HEK293T (cell line): Measurements from ENCODE around the gene EGFL8.
A peak's percentile ranks its signal among the peaks of the same experiment; 100 is the strongest.
"Not testable (repeated sequence)": the region's sequence is repeated elsewhere in the genome, so short reads cannot be mapped to it uniquely, and the experiment has no call there.

Experiments used
- CTCF ChIA-PET: fragments of 350-600 bp; formaldehyde crosslinking; extraction: SDS; loops from one replicate; lab custom pipeline; 2021; ENCODE audit warnings: antibody characterized with exemption, inconsistent platforms; lab: Yijun Ruan, JAX
- POLR2A ChIA-PET: fragments of 350-600 bp; formaldehyde crosslinking; extraction: SDS; loops from one replicate; lab custom pipeline; 2020; ENCODE audit warnings: antibody characterized with exemption, inconsistent platforms; lab: Yijun Ruan, JAX
- DNase-seq: peaks from one replicate; pipeline ENCODE4 v3.0.0; 2012; ENCODE audit warnings: mixed read lengths; ENCODE audit errors: extremely low spot score
- ARNT ChIP-seq: fragments of 450-650 bp; IDR thresholded peaks from 2 replicates; pipeline ENCODE4 v1.6.1; 2017; ENCODE audit warnings: mild to moderate bottlenecking
- BHLHE40 ChIP-seq: fragments of 450-650 bp; IDR thresholded peaks from 2 replicates; pipeline ENCODE4 v1.6.1; 2016; ENCODE audit warnings: mild to moderate bottlenecking, moderate library complexity, borderline replicate concordance
- CTBP1 ChIP-seq: fragments of 450-650 bp; IDR thresholded peaks from 2 replicates; pipeline ENCODE4 v1.6.1; 2016; ENCODE audit warnings: borderline replicate concordance
- ELF4 ChIP-seq: fragments of 450-650 bp; IDR thresholded peaks from 2 replicates; pipeline ENCODE4 v1.6.1; 2017; ENCODE audit warnings: antibody characterized with exemption
- FOXA1 ChIP-seq: fragments of 450-650 bp; IDR thresholded peaks from 2 replicates; pipeline ENCODE4 v1.6.1; 2016; ENCODE audit warnings: mild to moderate bottlenecking
- FOXK2 ChIP-seq: fragments of 450-650 bp; IDR thresholded peaks from 2 replicates; pipeline ENCODE4 v1.6.1; 2016; ENCODE audit warnings: mild to moderate bottlenecking
- FOXM1 ChIP-seq: fragments of 450-650 bp; IDR thresholded peaks from 2 replicates; pipeline ENCODE4 v1.6.1; 2017; ENCODE audit warnings: mild to moderate bottlenecking, borderline replicate concordance
- HDGF ChIP-seq: fragments of 450-650 bp; IDR thresholded peaks from 2 replicates; pipeline ENCODE4 v1.6.1; 2017; ENCODE audit warnings: antibody characterized with exemption, borderline replicate concordance
- L3MBTL2 ChIP-seq: fragments of 450-650 bp; conservative IDR thresholded peaks from 2 replicates; pipeline ENCODE4 v1.6.1; 2016; ENCODE audit warnings: mild to moderate bottlenecking
- LEF1 ChIP-seq: fragments of 450-650 bp; IDR thresholded peaks from 2 replicates; pipeline ENCODE4 v1.6.1; 2017; ENCODE audit warnings: mild to moderate bottlenecking, borderline replicate concordance
- NFRKB ChIP-seq: fragments of 450-650 bp; IDR thresholded peaks from 2 replicates; pipeline ENCODE4 v1.6.1; 2016; ENCODE audit warnings: mild to moderate bottlenecking, moderate library complexity
- PKNOX1 ChIP-seq: fragments of 450-650 bp; IDR thresholded peaks from 2 replicates; pipeline ENCODE4 v1.6.1; 2016
- SP1 ChIP-seq: fragments of 450-650 bp; IDR thresholded peaks from 2 replicates; pipeline ENCODE4 v1.6.1; 2017
- SUZ12 ChIP-seq: fragments of 450-650 bp; IDR thresholded peaks from 2 replicates; pipeline ENCODE4 v1.6.1; 2016; ENCODE audit warnings: mild to moderate bottlenecking
- TARDBP ChIP-seq: fragments of 450-650 bp; IDR thresholded peaks from 2 replicates; pipeline ENCODE4 v1.6.1; 2016
- ZNF384 ChIP-seq: fragments of 450-650 bp; IDR thresholded peaks from 2 replicates; pipeline ENCODE4 v1.6.1; 2016

The EGFL8 gene

GRCh38 chr6:32183030-32183429 lies 18.6 kb downstream of the EGFL8 start:
- no peak for TF ChIP-seq FOXM1
- no peak for TF ChIP-seq TARDBP
- TF ChIP-seq ELF4, result no peak
- TF ChIP-seq FOXA1, result no peak
- no peak for TF ChIP-seq SP1
- no peak for TF ChIP-seq HDGF
- TF ChIP-seq ZNF384, result no peak
- no peak for TF ChIP-seq SUZ12
- TF ChIP-seq CTBP1, result no peak
- TF ChIP-seq NFRKB, result no peak
- TF ChIP-seq FOXK2, result no peak
- TF ChIP-seq L3MBTL2, result no peak
- no peak for TF ChIP-seq ARNT
- no peak for TF ChIP-seq LEF1
- ChIA-PET CTCF (no interaction called here), POLR2A (interaction anchor here (0.7 to 2.7 kb wide), 2 partner anchors 12 to 54 kb away, joined by 3 to 11 read pairs; partner anchors contain the start of gene ATF6B)
- DNase-seq, result no peak

GRCh38 chr6:32183483-32184083 lies 19.2 kb downstream of the EGFL8 start:
- ChIA-PET POLR2A (interaction anchor here (2.7 kb wide), 1 partner anchor 12 kb away, joined by 11 read pairs; no protein-coding TSS in a partner anchor), CTCF (no interaction called here)
- no peak for TF ChIP-seq NFRKB
- TF ChIP-seq ZNF384, result no peak
- TF ChIP-seq PKNOX1, result no peak
- TF ChIP-seq ARNT, result no peak
- no peak for TF ChIP-seq FOXM1
- TF ChIP-seq SUZ12, result no peak
- TF ChIP-seq FOXA1, result no peak
- TF ChIP-seq ELF4, result no peak
- no peak for TF ChIP-seq TARDBP
- TF ChIP-seq SP1, result no peak
- no peak for TF ChIP-seq L3MBTL2
- no peak for TF ChIP-seq BHLHE40
- no peak for TF ChIP-seq LEF1
- DNase-seq, result no peak

GRCh38 chr6:32184084-32184640 lies 19.8 kb downstream of the EGFL8 start, which contains the start of gene AGER:
Gene AGER, minus strand, starts transcription at chr6:32184253. Its CDS starts 31 bp downstream, at chr6:32184222.
- DNase-seq, result no peak
- no peak for TF ChIP-seq TARDBP
- TF ChIP-seq CTBP1, result no peak
- no peak for TF ChIP-seq FOXK2
- TF ChIP-seq ELF4, result no peak
- TF ChIP-seq PKNOX1, result no peak
- no peak for TF ChIP-seq L3MBTL2
- no peak for TF ChIP-seq HDGF
- ChIA-PET POLR2A (no interaction called here), CTCF (no interaction called here)

- CTCF ChIA-PET, result not testable (repeated sequence)
- DNase-seq, result peak; percentile 51
- POLR2A ChIA-PET, result interaction anchor here (1.3 kb wide), 1 partner anchor 9 kb away, joined by 3 read pairs; the partner anchor contains the start of gene AGPAT1
Observed at GRCh38 chr6:32185681-32186131, 21.3 kb downstream of the EGFL8 start.

GRCh38 chr6:32186151-32186840 lies 21.9 kb downstream of the EGFL8 start:
- POLR2A ChIA-PET, result interaction anchor here (1.3 to 11.7 kb wide), 2 partner anchors 8 to 10 kb away, joined by 3 to 153 read pairs; partner anchors contain the start of genes AGPAT1 and RNF5
- DNase-seq, CTCF ChIA-PET: not testable (repeated sequence)

- ChIA-PET CTCF (no interaction called here), POLR2A (interaction anchor here (11.7 kb wide), 1 partner anchor 9 kb away, joined by 153 read pairs; the partner anchor contains the start of genes AGPAT1 and RNF5)
- no peak for DNase-seq
- TF ChIP-seq FOXM1 (no peak), SUZ12 (no peak), ZNF384 (no peak), ELF4 (no peak), PKNOX1 (no peak), CTBP1 (no peak), ARNT (no peak), LEF1 (no peak), TARDBP (no peak), BHLHE40 (no peak), SP1 (no peak), HDGF (no peak), FOXK2 (no peak), FOXA1 (no peak), NFRKB (no peak), L3MBTL2 (no peak)
Observed at GRCh38 chr6:32187009-32187709, 22.8 kb downstream of the EGFL8 start.

GRCh38 chr6:32187725-32188380 lies 23.5 kb downstream of the EGFL8 start:
- POLR2A ChIA-PET, result interaction anchor here (11.7 kb wide), 1 partner anchor 10 kb away, joined by 153 read pairs; the partner anchor contains the start of genes AGPAT1 and RNF5
- DNase-seq, CTCF ChIA-PET: not testable (repeated sequence)
